Dermis microvascular lymphatic vessel endothelial cell (primary cell): Measurements from ENCODE around the gene COQ8B. TPM values are rescaled to one million over a fixed set of nuclear protein-coding genes. Genes with fewer than 3 reads are reported as not detected.
"Not testable (repeated sequence)": the region's sequence is repeated elsewhere in the genome, so short reads cannot be mapped to it uniquely, and the experiment has no call there.

Experiments
- DNase-seq, 2 donors: peaks; one replicate each; pipeline versions ENCODE4 v3.0.0 to v3.0.0-alpha.2; 2010; ENCODE audit warnings: low read depth in 2 of 2
- total RNA-seq: library from RNA; depleted of rRNA; stranded (reverse); fragments of >200 nt; gene quantifications from 2 replicates; pipeline ENCODE4 v1.2.1, GENCODE V29; 2014

The COQ8B gene
- 12.6 and 20.0 TPM in 2 replicates for total RNA-seq

- DNase-seq = peak; percentile 93 to 97
Measured at GRCh38 chr19:40716482-40717324, at the start of gene COQ8B, which contains the start of gene ITPKC. COQ8B (minus strand) TSS chr19:40716886; CDS start chr19:40714632, 2,254 bp downstream. ITPKC (plus strand) TSS chr19:40717112; CDS start chr19:40717136, 24 bp downstream.

- not testable (repeated sequence) for DNase-seq
Measured at GRCh38 chr19:40766385-40766784, 49.7 kb upstream of the COQ8B start.

- DNase-seq = no peak
Measured at GRCh38 chr19:40763963-40764362, 47.3 kb upstream of the COQ8B start.

- no peak for DNase-seq
Measured at GRCh38 chr19:40763526-40763925, 46.8 kb upstream of the COQ8B start.

GRCh38 chr19:40762754-40763470, 46.2 kb upstream of the COQ8B start:
- DNase-seq = peak in 1 of 2 donors; percentile 38

GRCh38 chr19:40759352-40759751, 42.7 kb upstream of the COQ8B start:
- DNase-seq = no peak

- no peak for DNase-seq
Measured at GRCh38 chr19:40758491-40758890, 41.8 kb upstream of the COQ8B start.

- no peak for DNase-seq
Measured at GRCh38 chr19:40756502-40757110, 39.9 kb upstream of the COQ8B start.

GRCh38 chr19:40755791-40756190, 39.1 kb upstream of the COQ8B start:
- no peak for DNase-seq

GRCh38 chr19:40755248-40755624, 38.5 kb upstream of the COQ8B start:
- DNase-seq = no peak

- no peak for DNase-seq
Measured at GRCh38 chr19:40754611-40755247, 38.0 kb upstream of the COQ8B start.

- DNase-seq = no peak
Measured at GRCh38 chr19:40752257-40752781, 35.6 kb upstream of the COQ8B start.

GRCh38 chr19:40750874-40751537, 34.3 kb upstream of the COQ8B start, which contains the start of gene SNRPA:
SNRPA (plus strand) TSS chr19:40751203; CDS start chr19:40751409, 206 bp downstream.
- DNase-seq = peak; percentile 96 to 99

- peak; percentile 100 for DNase-seq
Measured at GRCh38 chr19:40750058-40750873, 33.6 kb upstream of the COQ8B start, which contains the start of gene ACTMAP. ACTMAP (minus strand) TSS chr19:40750477; CDS start chr19:40749803, 674 bp downstream.

- no peak for DNase-seq
Measured at GRCh38 chr19:40747536-40747935, 30.9 kb upstream of the COQ8B start.

GRCh38 chr19:40745402-40745780, 28.7 kb upstream of the COQ8B start:
- DNase-seq = peak in 1 of 2 donors; percentile 33

- peak in 1 of 2 donors; percentile 31 for DNase-seq
Measured at GRCh38 chr19:40744554-40745401, 28.1 kb upstream of the COQ8B start.

GRCh38 chr19:40743926-40744325, 27.2 kb upstream of the COQ8B start:
- no peak for DNase-seq

GRCh38 chr19:40742886-40743285, 26.2 kb upstream of the COQ8B start:
- no peak for DNase-seq
